Upper lobe of left lung (tissue), 4 donors: ENCODE data around the gene AMZ1.

Experiments
- CTCF ChIP-seq, 6 experiments: fragments of 450-650 bp in 4 of 6; fragments of 200-600 bp in 2 of 6; sonication (generic) in 2 of 6; IDR thresholded peaks; one replicate each; pipeline ENCODE4 v1.5.1; 2016 to 2019; ENCODE audit warnings: antibody characterized with exemption in 6 of 6
- EP300 ChIP-seq, 4 donors: sonication (generic); formaldehyde crosslinking; IDR thresholded peaks; one replicate each; pipeline ENCODE4 v1.5.1; 2017; ENCODE audit warnings: antibody characterized with exemption in 4 of 4, control low read depth in 2 of 4

GRCh38 chr7:2645274-2645868 lies 42.6 kb upstream of the AMZ1 start:
- TF ChIP-seq CTCF (IDR thresholded peaks at IDR 0.05) (no peak), EP300 (IDR thresholded peaks at IDR 0.05) (no peak)
